Pulmonary artery endothelial cell (primary cell): ENCODE data around the gene LDLRAD4. TPM values are rescaled to one million over a fixed set of nuclear protein-coding genes. Genes with fewer than 3 reads are reported as not detected.
"Not testable (repeated sequence)": the region's sequence is repeated elsewhere in the genome, so short reads cannot be mapped to it uniquely, and the experiment has no call there.

Source experiments
- DNase-seq: peaks from one replicate; pipeline ENCODE4 v3.0.0-alpha.2; 2011; ENCODE audit warnings: low read depth, low spot score
- total RNA-seq: library from RNA; depleted of rRNA; stranded (reverse); fragments of >200 nt; gene quantifications from 2 replicates; pipeline ENCODE4 v1.2.3, GENCODE V29; 2014

LDLRAD4 gene
- total RNA-seq, 1 donor from 2014 or later, result 1.5 TPM

- DNase-seq, result peak; percentile 32
These were observed 238.8 kb downstream of the LDLRAD4 start for GRCh38 chr18:13457327-13457726.

- no peak for DNase-seq
These were observed 242.4 kb downstream of the LDLRAD4 start for GRCh38 chr18:13460946-13461345.

- no peak for DNase-seq
These were observed 242.9 kb downstream of the LDLRAD4 start for GRCh38 chr18:13461469-13461868.

GRCh38 chr18:13461936-13462335 is 243.4 kb downstream of the LDLRAD4 start:
- DNase-seq, result no peak

GRCh38 chr18:13462686-13463085 is 244.1 kb downstream of the LDLRAD4 start:
- no peak for DNase-seq

GRCh38 chr18:13463526-13464210 is 245.1 kb downstream of the LDLRAD4 start:
- no peak for DNase-seq

- peak; percentile 80 for DNase-seq
These were observed 246.0 kb downstream of the LDLRAD4 start for GRCh38 chr18:13464432-13465123.

- DNase-seq, result no peak
These were observed 246.5 kb downstream of the LDLRAD4 start for GRCh38 chr18:13465124-13465446.

- peak; percentile 27 for DNase-seq
These were observed 246.9 kb downstream of the LDLRAD4 start for GRCh38 chr18:13465476-13465875.

GRCh38 chr18:13470516-13471197 is 252.1 kb downstream of the LDLRAD4 start:
- no peak for DNase-seq

- no peak for DNase-seq
These were observed 252.8 kb downstream of the LDLRAD4 start for GRCh38 chr18:13471198-13471845.

- DNase-seq, result no peak
These were observed 253.5 kb downstream of the LDLRAD4 start for GRCh38 chr18:13471971-13472628.

GRCh38 chr18:13473751-13474150 is 255.2 kb downstream of the LDLRAD4 start:
- DNase-seq, result no peak

- no peak for DNase-seq
These were observed 255.8 kb downstream of the LDLRAD4 start for GRCh38 chr18:13474336-13474735.

- no peak for DNase-seq
These were observed 256.5 kb downstream of the LDLRAD4 start for GRCh38 chr18:13474907-13475545.

GRCh38 chr18:13476312-13476711 is 257.8 kb downstream of the LDLRAD4 start:
- DNase-seq, result not testable (repeated sequence)

GRCh38 chr18:13477147-13477683 is 258.7 kb downstream of the LDLRAD4 start:
- no peak for DNase-seq

- no peak for DNase-seq
These were observed 262.2 kb downstream of the LDLRAD4 start for GRCh38 chr18:13480571-13481255.

GRCh38 chr18:13481331-13481730 is 262.8 kb downstream of the LDLRAD4 start:
- DNase-seq, result no peak
